K562 (cell line): Measurements from ENCODE around the gene CEP295NL. TPM values are rescaled to one million over a fixed set of nuclear protein-coding genes. Genes with fewer than 3 reads are reported as not detected.

ENCODE experiments used
- ATAC-seq: fragments of 200-7000 bp; cut with Tn5 transposase; 3 replicates; pipeline ENCODE4 v1.9.1; 2020; ENCODE audit warnings: moderate library complexity
- BruUV-seq: library from RNA; stranded (reverse); fragments of 400-500 nt; replicated peaks from 2 replicates; lab custom pipeline; 2021; lab: Mats Ljungman, UMichigan
- CTCF ChIA-PET: fragments of 300-600 bp; formaldehyde crosslinking; extraction: SDS; loops from one replicate; lab custom pipeline; 2021; ENCODE audit warnings: low intra/inter-chr PET ratio; lab: Yijun Ruan, JAX
- POLR2A ChIA-PET: fragments of 300-600, 350-650 bp; sonication (Branson Sonifier 250); formaldehyde crosslinking; extraction: SDS; loops from one replicate; lab custom pipeline; 2021; ENCODE audit warnings: antibody characterized with exemption, inconsistent platforms; lab: Yijun Ruan, JAX
- DNase-seq, 4 experiments: peaks; one replicate each; pipeline versions ENCODE4 v3.0.0 to v3.0.0-alpha.2; 2011 to 2018; ENCODE audit warnings: low spot score in 3 of 4, mixed read lengths in 3 of 4; ENCODE audit errors: extremely low read depth in 1 of 4
- FAIRE-seq: peaks from 2 replicates; lab custom pipeline; 2011; peaks lifted over from hg19 to GRCh38; lab: Jason Lieb, UNC
- H2AFZ ChIP-seq: 2 replicates; pipeline ENCODE4 v1.6.0; 2011; ENCODE audit warnings: low read depth, low read length, control low read depth, inconsistent platforms
- H3K27ac ChIP-seq: fragments of 200-600 bp; 3 replicates; pipeline ENCODE4 v1.8.0; 2011; ENCODE audit warnings: low read depth, mild to moderate bottlenecking, control low read depth, inconsistent platforms, low read length, moderate library complexity, mixed read lengths; ENCODE audit errors: extremely low read depth
- H3K27me3 ChIP-seq, 2 experiments: fragments of 300-600 bp in 1 of 2; 2 replicates in 1 of 2; 3 replicates in 1 of 2; pipeline versions ENCODE4 v1.6.0 to v1.8.0; 2011; ENCODE audit warnings: inconsistent platforms in 2 of 2, low read length in 2 of 2, mild to moderate bottlenecking in 1 of 2, mixed read lengths in 1 of 2, moderate library complexity in 1 of 2; ENCODE audit not compliant: control insufficient read depth in 2 of 2, insufficient read depth in 2 of 2
- H3K36me3 ChIP-seq: fragments of 300-600 bp; 3 replicates; pipeline ENCODE4 v1.8.0; 2011; ENCODE audit warnings: mild to moderate bottlenecking, low read length, inconsistent platforms; ENCODE audit not compliant: control insufficient read depth, insufficient read depth
- H3K4me1 ChIP-seq, 2 experiments: fragments of 200-600 bp in 1 of 2; replicated peaks in 1 of 2; 2 replicates in 1 of 2; 3 replicates in 1 of 2; pipeline versions ENCODE4 v1.5.1 to v1.8.0; 2011; ENCODE audit warnings: inconsistent platforms in 2 of 2, low read length in 2 of 2, mild to moderate bottlenecking in 1 of 2, mixed read lengths in 1 of 2, moderate library complexity in 1 of 2; ENCODE audit not compliant: control insufficient read depth in 2 of 2, insufficient read depth in 2 of 2
- H3K4me2 ChIP-seq: 2 replicates; pipeline ENCODE4 v1.6.1; 2011; ENCODE audit warnings: low read length, control low read depth, inconsistent platforms, mixed read lengths; ENCODE audit not compliant: insufficient read depth
- H3K4me3 ChIP-seq: fragments of 200-600 bp; sonication (generic), shearing (Covaris generic); 2 replicates; pipeline ENCODE4 v1.5.1; 2016; ENCODE audit warnings: control low read depth, inconsistent platforms
- H3K79me2 ChIP-seq: fragments of 200-600 bp; 3 replicates; pipeline ENCODE4 v1.8.0; 2011; ENCODE audit warnings: low read length, inconsistent platforms; ENCODE audit not compliant: control insufficient read depth, insufficient read depth
- H3K9ac ChIP-seq, 2 experiments: 2 replicates each; pipeline versions ENCODE4 v1.6.0 to v1.6.1; 2011; ENCODE audit warnings: low read depth in 2 of 2, low read length in 2 of 2, control low read depth in 1 of 2, inconsistent platforms in 1 of 2, mild to moderate bottlenecking in 1 of 2, mixed read lengths in 1 of 2; ENCODE audit not compliant: insufficient read depth in 1 of 2
- H3K9me1 ChIP-seq: one replicate; pipeline ENCODE4 v1.6.0; 2011; ENCODE audit warnings: inconsistent platforms, mild to moderate bottlenecking, low read length, moderate library complexity; ENCODE audit not compliant: control insufficient read depth, insufficient read depth
- H3K9me3 ChIP-seq: replicated peaks from 2 replicates; pipeline ENCODE4 v1.5.1; 2011; ENCODE audit warnings: low read depth, low read length, inconsistent platforms; ENCODE audit not compliant: control insufficient read depth, insufficient read depth
- H4K20me1 ChIP-seq: replicated peaks from 2 replicates; pipeline ENCODE4 v1.6.1; 2011; ENCODE audit warnings: low read length, inconsistent platforms, mixed read lengths; ENCODE audit not compliant: control insufficient read depth, insufficient read depth
- HMG20B ChIP-seq: fragments of 250-450 bp; sonication (Bioruptor Pico); IDR thresholded peaks from 2 replicates; pipeline ENCODE4 v1.5.0; 2021; ENCODE audit warnings: mild to moderate bottlenecking
- L3MBTL2 ChIP-seq: fragments of 450-650 bp; IDR thresholded peaks from 2 replicates; pipeline ENCODE4 v1.6.1; 2016; ENCODE audit warnings: mild to moderate bottlenecking, moderate library complexity
- RFX5 ChIP-seq: IDR thresholded peaks from 2 replicates; pipeline ENCODE4 v1.6.1; 2011; ENCODE audit warnings: low read depth, mild to moderate bottlenecking, improper control_type of control experiment, low read length
- TRIM25 ChIP-seq: fragments of 450-650 bp; IDR thresholded peaks from 2 replicates; pipeline ENCODE4 v1.7.0; 2016; ENCODE audit warnings: borderline replicate concordance
- ZNF511 ChIP-seq: sonication (generic); formaldehyde crosslinking; IDR thresholded peaks from 2 replicates; pipeline ENCODE4 v1.8.0; 2022; ENCODE audit warnings: mild to moderate bottlenecking, missing genetic modification reagents
- WGBS: fragments of 100-300 bp; shearing (Covaris generic); methylation state at CpG from one replicate; pipeline ENCODE4 v1.1.6; 2016; ENCODE audit warnings: low coverage, mixed read lengths; ENCODE audit not compliant: insufficient coverage; ENCODE audit errors: missing lambda C conversion rate; 5-methylcytosine and 5-hydroxymethylcytosine counted together
- in situ Hi-C: fragments of 300-500 bp; cut with MboI; formaldehyde crosslinking; loops from 4 replicates; pipeline ENCODE4 v1.15.0; 2018; ENCODE audit warnings: inconsistent platforms, mixed read lengths
- intact Hi-C: fragments of 100-400 bp; cut with micrococcal nuclease; formaldehyde crosslinking; loops from 2 replicates; pipeline ENCODE4 v1.14.2; 2022
- polyA plus RNA-seq, 8 experiments: library from polyadenylated mRNA; depleted of rRNA in 4 of 8; stranded (reverse) in 5 of 8; unstranded in 3 of 8; fragments of >200 nt; fragmentation: Nextera tagmentation in 2 of 8; fragmentation: Illumina TruSeq in 1 of 8; extraction: Ambion mirVana in 2 of 8; extraction: Trizol in 1 of 8; gene quantifications; 2 replicates each; pipeline versions ENCODE4 v1.2.1 to v1.2.3, GENCODE V29; 2011 to 2014; ENCODE audit warnings: inconsistent platforms in 1 of 8, missing spikeins in 1 of 8
- total RNA-seq, 7 experiments: library from RNA; depleted of rRNA in 6 of 7; stranded (reverse); fragments of >200 nt in 6 of 7; fragmentation: Illumina TruSeq in 2 of 7; extraction: Trizol in 2 of 7; gene quantifications; 2 replicates each; pipeline versions ENCODE4 v1.2.1 to v1.2.3, GENCODE V29; 2011 to 2021; ENCODE audit warnings: low replicate concordance in 1 of 7

CEP295NL gene
- total and polyA plus RNA-seq, 9 of the 15 experiments (the other 6 are each of a cell fraction or from before 2014, with no cell fraction given): not detected

- intact Hi-C loops (no loop called here), in situ Hi-C loops (no loop called here)
- H3K4me1 ChIP-seq: peaks cover 23 to 25% of the 10 kb centered on the region in 2 experiments
- no peaks in the 10 kb centered on the region for H3K9me1 ChIP-seq
- peaks cover 0 to 17% of the 10 kb centered on the region in 2 experiments; a peak in 3 of 5 replicates for H3K27me3 ChIP-seq
- ChIA-PET CTCF (no interaction called here), POLR2A (no interaction called here)
- DNase-seq (no peak), FAIRE-seq (no peak), ATAC-seq (no peak)
- no peak overlapping the region for H3K27ac ChIP-seq
- H3K9ac ChIP-seq: no peak overlapping the region
- no peak overlapping the region for H3K4me3 ChIP-seq
- H3K4me2 ChIP-seq: no peak overlapping the region
- H4K20me1 ChIP-seq: no peaks in the 10 kb centered on the region
- no TSS peak for BruUV-seq
- H2AFZ ChIP-seq: no peak overlapping the region
- H3K79me2 ChIP-seq: no peaks in the 10 kb centered on the region
- no peaks in the 10 kb centered on the region for H3K36me3 ChIP-seq
- H3K9me3 ChIP-seq: no peaks in the 10 kb centered on the region
- TF ChIP-seq L3MBTL2: no peak
- TF ChIP-seq RFX5: no peak
- no peak for TF ChIP-seq ZNF511 (CRISPR knock-in tag)
- TF ChIP-seq, all 486 proteins: peak for 0
- WGBS: 18% methylated on average over 13 of the region's 14 CpGs
Measured at GRCh38 chr17:78857266-78857665, 45.7 kb downstream of the CEP295NL start.

GRCh38 chr17:78855561-78856165 is 47.3 kb downstream of the CEP295NL start:
- peaks cover 0 to 17% of the 10 kb centered on the region in 2 experiments; a peak in 2 of 5 replicates for H3K27me3 ChIP-seq
- H3K9me1 ChIP-seq: no peaks in the 10 kb centered on the region
- H3K4me1 ChIP-seq: peaks cover 18 to 23% of the 10 kb centered on the region in 2 experiments
- no peak overlapping the region for H2AFZ ChIP-seq
- POLR2A ChIA-PET: interaction anchor here (0.6 to 2.0 kb wide), 2 partner anchors 15 to 75 kb away, joined by 3 to 6 read pairs; partner anchors contain the start of gene USP36
- no peak overlapping the region for H3K9ac ChIP-seq
- H3K27ac ChIP-seq: no peak overlapping the region
- DNase-seq (no peak), ATAC-seq (no peak), FAIRE-seq (no peak)
- TF ChIP-seq TRIM25 (no peak), HMG20B (CRISPR knock-in tag) (no peak)
- no peaks in the 10 kb centered on the region for H3K9me3 ChIP-seq
- CTCF ChIA-PET: no interaction called here
- in situ Hi-C loops: no loop called here
- no peaks in the 10 kb centered on the region for H4K20me1 ChIP-seq
- no peaks in the 10 kb centered on the region for H3K79me2 ChIP-seq
- no TSS peak for BruUV-seq
- WGBS: 46% methylated on average over 25 of the region's 25 CpGs
- H3K36me3 ChIP-seq: no peaks in the 10 kb centered on the region
- H3K4me3 ChIP-seq: no peak overlapping the region
- H3K4me2 ChIP-seq: no peak overlapping the region
- intact Hi-C loops: no loop called here
